ENCODE measurements around the gene CCDC85C. TPM values are rescaled to one million over a fixed set of nuclear protein-coding genes. Genes with fewer than 3 reads are reported as not detected.

CCDC85C gene
- polyA plus RNA-seq, 3 donors = 23.7 to 27.9 (median 25.4) TPM

DNA sequence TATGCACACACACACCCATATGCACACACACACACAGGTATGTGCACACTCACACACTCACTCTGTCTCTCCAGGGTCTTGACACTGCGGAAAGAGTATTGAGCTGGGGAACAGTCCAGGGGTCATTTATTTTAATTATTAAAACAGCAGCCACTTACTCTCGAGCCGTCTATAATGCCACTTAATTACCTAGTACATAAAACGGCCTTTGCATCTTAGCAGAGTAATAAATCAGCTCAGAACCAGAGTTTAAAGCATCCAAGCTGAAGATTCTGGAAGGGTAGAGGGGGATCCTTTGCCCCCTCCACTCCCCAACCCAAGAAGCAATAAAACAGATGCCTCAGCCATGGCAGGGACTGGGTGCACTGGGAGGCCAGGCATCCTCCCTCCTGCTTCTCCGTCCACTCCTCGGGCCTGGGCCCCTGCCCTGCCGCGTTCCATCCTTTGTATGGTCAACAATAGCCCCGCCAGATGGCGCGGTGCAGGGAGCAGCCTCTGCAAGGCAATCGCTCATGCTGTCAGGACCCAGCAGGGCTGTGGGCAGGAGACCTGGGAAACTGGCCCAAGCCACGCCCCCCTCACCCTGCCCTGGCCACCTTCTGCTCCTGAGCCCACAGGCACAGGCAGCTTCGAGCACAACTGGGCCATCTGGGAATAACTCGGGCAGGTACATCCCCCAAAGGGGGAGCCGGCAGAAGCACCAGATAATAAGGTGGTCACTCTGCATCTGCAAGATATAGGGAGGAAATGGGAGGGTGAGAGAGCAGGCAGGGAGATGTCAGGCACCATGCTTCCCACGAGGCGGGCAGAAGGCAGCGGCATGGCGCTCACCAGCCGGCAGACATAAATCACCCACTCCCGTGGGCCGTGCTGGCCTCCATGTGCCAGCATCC, 40.9 kb downstream of the CCDC85C start:
- no peak for DNase-seq (ENCODE audit: low read depth in 3 of 3, low spot score in 2 of 3)

DNA sequence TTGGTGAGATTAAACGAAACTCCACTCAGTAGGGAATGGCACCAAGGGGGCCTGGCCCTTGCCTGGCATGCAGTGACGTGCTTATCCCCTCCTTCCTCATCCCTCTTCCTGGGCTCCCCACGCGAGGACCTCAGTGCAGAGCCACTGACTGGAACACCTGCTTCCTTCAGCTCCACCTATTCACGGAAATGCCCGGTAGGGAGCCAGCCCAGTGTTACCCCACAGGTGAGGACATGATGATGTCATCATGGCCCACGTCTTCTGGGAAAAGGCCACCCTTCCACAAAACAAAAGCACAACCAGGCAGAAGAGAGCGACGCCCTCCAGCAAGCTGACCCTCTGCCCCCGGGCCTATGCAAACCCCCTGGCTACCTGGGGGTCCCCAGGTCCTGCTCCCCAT, 42.1 kb downstream of the CCDC85C start:
- DNase-seq (ENCODE audit: low read depth in 3 of 3, low spot score in 2 of 3) = no peak

DNA sequence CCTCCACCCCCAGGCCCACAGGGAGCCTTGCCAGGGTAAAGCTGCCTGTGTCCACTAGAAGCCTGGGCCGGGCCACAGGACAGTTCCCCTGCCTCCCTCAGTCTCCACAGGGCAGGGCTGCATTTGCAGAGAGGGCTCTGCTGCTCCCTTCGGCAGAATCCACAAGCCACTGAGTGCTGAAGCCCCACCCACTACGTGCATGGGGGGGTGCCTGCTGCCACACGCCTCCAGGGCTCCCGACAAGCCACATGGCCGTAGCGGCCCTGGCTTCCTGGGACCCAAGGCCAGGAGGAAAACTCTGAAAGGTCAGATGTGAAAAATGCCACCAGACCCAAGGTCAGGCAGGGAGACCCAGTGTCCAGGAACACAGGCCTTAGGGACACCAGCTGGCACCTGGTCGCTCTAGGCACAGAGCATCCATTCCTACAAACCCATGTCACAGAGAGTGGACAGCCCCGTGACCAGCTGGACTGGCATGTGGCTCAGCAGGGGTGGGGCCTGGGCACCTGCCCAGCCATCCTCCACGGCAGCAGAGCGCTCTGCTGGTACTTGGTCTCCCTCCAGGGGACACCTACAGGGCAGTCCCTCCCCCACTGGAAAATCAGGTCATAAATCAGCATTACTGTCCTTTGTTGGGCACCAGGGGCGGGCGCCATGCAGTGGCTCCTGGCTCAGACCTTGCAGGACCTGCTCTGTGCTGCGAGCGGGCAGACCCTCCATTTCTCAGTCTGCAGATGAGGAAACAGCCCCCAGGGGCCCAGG, 42.9 kb downstream of the CCDC85C start:
- DNase-seq (ENCODE audit: low read depth in 3 of 3, low spot score in 2 of 3) = no peak

DNA sequence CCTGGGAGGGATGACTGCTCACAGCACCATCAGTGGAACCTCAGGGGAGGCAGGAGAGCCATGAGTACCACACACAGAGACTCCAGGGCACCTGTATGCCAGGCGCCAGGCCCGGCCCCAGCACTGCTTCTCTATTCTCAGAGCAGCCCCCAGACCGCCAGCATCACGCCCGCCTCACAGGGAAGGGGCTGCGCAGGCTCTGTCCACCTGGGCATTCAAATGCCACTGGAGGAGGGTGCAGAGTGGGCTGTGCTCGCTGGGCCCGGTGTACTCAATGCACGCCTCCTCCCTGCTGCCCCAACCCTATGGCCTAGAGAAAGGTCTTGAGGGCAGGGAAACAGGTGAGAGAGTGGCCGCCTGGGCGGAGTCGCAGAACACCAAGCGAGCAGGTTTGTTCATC, 43.6 kb downstream of the CCDC85C start:
- DNase-seq (ENCODE audit: low read depth in 3 of 3, low spot score in 2 of 3) = no peak

DNA sequence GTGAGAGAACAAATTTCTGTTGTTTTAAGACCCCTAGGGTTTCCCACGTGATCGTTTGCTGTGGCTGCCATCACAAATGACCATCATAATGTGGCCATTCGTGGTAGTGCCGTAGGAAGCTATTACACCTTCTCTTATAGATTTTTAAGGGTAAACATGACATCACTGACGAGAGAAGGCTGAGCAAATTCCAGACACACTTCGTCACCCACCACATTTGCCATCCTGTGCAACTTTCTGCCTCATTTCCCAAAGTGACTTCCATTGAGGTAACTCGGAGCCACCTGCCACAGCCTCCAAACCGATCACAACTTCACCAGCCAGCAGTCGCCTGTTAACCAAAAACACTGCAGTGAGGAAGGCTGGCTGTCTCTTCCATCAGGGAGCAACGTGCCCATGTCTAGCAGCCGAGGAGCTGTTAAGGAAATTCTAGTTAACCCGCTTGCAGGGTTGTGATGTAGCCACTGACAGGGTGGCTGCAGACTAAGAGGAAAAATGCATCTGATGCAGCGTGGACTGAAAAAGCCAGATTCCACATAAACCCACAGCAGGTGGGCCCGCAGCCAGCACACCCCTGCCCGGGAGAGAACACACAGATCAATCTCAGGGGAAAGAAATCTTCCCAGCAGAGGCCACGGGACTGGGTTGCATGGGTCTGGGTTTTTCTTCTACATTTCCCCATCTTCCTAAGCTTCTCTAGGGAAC, 44.6 kb downstream of the CCDC85C start:
- no peak for DNase-seq (ENCODE audit: low read depth in 3 of 3, low spot score in 2 of 3)

DNA sequence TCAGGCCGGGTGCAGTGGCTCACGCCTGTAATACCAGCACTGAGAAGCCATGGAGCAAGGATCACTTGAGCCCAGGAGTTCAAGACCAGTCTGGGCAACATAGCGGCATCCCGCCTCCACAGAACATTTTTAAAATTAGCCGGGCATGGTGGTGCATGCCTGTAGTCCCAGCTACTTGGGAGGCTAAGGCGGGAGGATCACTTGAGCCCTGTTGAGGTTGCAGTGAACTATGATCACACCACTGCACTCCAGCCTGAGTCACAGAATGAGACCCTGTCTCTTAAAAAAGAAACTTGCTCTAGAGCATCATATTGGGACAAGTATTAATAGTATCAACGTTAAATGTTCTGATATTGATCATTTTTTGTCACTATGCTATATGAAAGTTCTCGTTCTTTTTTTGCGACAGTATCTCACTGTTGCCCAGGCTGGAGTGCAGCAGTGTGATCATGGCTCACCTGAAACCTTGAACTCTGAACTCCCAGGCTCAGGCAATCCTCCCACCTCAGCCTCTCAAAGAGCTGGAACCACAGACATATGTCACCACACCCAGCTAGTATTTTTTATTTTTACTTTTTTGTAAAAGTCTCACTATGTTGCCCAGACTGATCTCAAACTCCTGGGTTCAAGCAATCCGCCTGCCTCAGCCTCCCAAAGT, 47.7 kb downstream of the CCDC85C start:
- DNase-seq (ENCODE audit: low read depth in 3 of 3, low spot score in 2 of 3) = no peak

DNA sequence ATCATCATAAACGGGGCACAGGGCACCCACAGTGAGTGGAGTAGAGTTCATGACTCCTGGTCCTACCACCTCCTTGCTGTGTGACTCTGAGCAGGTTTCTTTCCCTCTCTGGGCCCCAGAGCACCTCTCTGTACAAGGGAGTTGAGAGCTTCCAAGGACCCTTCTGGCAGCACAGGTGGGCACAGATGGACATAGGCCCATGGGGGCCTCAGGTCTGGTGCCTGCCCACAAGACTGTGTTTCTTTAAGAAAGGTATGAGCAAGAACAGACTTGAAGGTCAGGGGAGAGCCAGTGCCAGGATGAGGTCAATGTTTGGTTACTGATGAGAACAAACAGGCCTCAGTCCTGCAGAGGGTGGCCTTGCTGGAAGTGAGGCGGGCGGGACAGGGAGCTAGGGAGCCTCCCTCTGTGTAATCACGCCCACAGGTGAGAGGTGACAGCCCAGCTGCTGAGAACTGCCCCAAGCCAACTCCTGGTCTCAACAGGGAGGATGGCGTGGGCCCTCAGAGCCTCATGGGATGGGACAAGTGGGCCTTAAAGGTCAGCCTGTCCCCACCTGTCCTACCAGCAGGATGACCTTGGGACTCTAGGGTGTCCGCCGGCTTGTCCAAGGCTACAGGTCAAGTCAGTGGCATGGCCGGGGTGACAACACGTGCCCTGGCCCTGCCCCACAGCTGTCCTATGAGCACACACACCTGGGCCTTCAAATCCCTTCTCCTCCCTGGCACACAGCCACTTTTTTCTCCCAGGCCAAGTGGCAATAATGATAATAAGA, 49.1 kb downstream of the CCDC85C start:
- DNase-seq (ENCODE audit: low read depth in 3 of 3, low spot score in 2 of 3) = no peak

DNA sequence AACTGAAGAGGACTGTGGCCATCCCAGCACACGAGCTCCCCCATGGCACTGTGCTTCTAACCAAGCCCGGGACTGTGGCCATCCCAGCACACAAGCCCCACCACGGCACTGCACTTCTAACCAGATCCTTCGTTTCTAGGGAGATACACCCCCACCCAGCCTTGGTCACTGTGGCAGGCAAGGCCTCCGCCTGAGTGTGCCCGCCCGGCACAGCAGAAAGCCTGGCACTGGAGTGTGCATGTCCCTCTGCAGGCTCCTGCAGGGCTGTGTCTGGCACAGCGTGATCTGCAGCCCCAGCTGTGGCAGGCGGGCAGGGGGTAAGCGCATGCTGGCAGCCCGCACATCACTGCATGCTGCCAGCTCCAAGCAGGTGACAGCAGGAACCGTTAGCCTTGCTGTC, 49.8 kb downstream of the CCDC85C start:
- DNase-seq (ENCODE audit: low read depth in 3 of 3, low spot score in 2 of 3) = no peak

DNA sequence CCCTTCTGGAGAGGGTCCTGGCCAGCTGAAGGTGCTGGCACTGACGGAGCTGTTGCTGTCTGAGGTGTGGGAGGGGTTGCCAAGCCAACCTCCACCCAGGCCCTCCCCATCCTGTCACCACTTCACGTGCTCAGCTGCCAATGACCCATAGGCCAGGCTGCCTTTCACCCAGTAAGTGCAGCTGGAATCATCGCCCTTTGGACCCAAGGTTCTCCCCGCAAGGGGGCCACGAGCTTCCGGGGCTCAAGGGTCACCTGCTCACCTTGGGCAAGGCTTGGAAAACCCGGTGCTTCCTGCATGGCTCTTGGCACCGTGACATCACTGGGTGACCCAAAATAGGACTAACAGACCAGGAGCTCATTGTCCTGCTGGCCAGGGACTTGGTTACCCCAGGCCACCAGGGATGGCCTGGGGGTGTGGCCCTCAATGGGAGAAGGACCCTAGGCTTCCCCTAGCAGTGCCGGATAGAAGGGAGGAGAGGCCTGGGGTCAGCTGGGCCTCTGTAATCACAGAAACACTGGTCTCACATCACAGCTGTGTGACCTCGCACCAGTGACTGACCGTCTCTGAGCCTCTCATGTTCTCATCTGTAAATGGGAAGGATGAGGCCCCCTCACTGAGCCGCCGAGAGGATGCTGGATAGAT, 51.3 kb downstream of the CCDC85C start:
- no peak for DNase-seq (ENCODE audit: low read depth in 3 of 3, low spot score in 2 of 3)

DNA sequence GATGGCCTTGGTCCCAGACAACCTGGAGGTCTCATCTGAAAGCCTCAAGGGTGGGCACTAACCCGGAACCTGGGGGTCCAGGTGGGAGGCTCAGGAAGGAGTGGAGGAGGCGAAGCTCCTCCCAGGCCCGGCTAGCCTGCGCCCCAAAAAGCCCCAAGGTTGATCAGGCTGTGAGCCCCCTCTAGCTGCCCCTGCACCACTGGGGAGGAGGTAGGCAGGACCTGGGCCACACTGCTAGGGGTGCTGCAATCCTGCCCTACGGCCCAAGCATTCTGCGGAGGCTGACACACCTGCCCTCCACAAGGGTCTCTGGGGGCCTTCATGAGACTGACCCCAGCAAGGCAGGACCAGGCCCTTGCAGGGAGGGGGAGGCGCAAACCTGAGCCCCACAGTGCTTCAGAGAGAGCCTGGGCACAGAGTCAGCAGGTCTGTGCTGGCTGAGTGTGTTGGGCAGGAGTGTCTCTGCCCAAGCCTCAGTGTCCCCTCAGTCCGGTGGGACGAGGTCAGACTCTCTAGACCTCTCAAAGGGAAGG, 51.9 kb downstream of the CCDC85C start:
- no peak for DNase-seq (ENCODE audit: low read depth in 3 of 3, low spot score in 2 of 3)

DNA sequence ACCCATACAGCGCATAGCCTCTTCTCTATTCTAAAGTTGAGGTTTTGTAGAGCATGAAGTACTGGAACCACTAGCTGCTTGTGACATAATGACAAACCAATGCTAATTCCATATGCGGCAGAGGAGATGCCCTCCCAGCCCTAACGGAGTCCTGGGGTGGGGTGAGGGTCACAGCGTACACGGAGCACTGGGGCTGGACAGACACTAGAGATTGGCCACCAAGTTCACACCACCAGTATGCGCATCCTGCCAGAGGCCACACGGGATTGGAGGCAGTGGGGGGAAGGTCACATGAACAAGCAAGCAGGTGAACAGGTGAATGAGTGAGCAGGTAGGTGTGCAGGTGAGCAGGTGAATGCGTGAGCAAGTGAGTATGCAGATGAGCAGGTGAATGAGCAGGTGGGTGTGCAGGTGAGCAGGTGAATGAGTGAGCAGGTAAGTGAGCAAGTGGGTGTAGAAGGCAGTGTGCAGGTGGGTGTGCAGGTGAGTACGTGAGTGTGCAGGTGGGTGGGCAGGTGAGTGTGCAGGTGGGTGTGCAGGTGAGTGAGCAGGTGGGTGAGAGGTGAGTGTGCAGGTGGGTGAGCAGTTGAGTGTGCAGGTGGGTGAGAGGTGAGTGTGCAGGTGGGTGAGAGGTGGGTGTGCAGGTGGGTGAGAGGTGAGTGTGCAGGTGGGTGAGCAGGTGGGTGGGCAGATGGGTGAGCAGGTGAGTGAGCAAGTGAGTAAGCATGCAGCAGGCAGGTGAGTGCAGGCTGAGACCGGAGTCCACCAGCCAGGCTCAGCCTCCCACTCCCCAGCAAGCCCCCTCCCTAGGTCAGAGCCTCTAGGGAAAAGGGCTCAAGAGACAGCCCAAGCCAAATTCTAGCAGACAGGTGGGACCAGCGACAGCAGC, 52.7 kb downstream of the CCDC85C start:
- DNase-seq (ENCODE audit: low read depth in 3 of 3, low spot score in 2 of 3) = no peak

DNA sequence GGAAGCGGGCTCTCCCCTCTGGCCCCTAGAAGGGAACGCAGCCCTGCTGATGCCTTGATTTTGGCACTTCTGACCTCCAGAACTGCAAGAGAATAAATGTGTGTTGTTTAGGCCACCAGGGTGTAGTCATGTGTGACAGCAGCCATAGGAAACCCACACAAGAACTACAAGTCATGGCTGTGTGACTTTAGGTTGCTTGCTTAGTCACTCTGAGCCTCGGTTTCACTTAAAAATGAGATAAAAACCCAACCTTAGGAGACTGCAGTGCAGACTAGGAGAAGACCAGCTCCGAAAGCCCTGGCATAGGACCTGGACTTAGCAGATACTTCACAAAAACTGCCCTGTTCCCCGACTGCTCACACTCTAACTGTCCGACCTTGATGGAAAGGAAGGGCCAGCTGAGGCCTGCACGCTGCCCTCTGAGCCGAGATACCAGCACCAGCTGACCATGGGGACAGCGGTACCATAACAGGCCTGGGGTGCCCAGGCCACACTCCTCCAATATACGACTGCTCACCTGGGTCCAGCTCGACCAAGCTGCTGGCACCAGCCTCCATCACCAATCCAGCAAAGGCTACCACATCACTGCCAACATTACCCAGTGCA, 53.5 kb downstream of the CCDC85C start:
- no peak for DNase-seq (ENCODE audit: low read depth in 3 of 3, low spot score in 2 of 3)

DNA sequence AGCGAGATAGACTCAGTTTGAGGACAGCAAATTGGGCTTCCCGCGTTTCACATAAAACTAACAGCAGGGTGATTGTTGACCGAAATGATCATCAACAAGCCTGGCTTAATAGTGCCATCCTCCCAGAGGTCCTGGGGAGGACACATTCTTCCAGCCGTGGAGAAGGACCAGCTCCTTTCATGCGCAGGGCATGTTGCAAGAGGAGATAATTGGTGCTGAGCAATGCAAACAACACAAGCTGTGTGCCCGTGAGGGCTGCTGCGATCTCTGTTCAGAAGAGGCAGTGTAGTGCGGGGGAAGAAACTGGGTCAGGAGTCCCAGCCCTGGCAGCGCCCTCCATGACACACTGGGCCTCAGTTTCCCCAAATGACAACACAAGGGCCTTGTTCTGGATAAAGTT, 54.3 kb downstream of the CCDC85C start:
- no peak for DNase-seq (ENCODE audit: low read depth in 3 of 3, low spot score in 2 of 3)

DNA sequence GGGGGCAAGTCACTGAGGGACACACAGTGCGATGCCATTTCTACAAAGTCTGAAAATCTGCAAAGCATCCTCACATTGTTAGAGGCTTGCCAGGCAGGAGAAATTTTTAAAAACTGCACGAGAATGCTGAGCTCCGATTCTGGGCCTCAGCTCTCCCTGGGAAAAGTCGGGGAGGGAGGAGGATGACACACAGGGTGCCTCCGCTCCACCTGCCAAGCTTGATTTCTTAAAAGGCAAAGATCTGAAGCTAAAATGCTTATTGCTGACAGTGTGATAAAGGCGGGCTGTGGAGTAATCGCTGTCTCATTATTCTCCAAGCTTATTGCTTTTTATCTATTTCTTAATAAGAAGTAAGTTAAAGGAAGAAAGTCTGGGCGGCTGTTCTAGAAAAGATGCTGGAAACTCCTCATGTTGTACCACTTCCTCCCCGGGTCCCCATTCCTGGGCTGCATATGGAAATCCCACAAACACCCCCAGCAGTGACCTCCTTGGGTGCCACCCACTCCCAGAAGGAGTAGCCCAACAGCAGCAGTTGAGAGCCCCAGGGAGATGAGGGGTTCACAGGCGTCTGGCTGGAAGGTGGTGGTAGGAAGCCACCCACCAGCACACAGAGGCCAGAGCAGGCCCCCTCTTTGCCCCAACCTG, 55.0 kb downstream of the CCDC85C start:
- DNase-seq (ENCODE audit: low read depth in 3 of 3, low spot score in 2 of 3) = no peak

DNA sequence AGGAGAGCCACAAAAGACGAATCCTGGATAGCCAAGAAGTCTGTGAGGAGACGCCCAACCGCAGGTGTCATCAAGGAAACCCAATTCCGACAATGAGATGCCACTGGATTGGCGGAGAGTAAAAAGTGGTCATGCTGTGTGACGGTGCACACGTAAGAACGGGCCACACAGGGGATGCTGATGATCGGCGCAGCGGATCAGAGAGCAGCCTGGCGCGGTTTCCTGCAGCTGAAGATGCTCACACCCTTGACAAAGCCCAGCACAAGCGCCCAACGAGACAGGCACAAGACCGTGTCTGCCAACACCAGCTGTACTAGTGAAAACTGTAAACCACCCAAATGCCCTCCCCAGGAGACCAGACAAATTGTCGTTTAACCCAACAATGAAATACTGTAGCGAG, 55.8 kb downstream of the CCDC85C start:
- no peak for DNase-seq (ENCODE audit: low read depth in 3 of 3, low spot score in 2 of 3)

DNA sequence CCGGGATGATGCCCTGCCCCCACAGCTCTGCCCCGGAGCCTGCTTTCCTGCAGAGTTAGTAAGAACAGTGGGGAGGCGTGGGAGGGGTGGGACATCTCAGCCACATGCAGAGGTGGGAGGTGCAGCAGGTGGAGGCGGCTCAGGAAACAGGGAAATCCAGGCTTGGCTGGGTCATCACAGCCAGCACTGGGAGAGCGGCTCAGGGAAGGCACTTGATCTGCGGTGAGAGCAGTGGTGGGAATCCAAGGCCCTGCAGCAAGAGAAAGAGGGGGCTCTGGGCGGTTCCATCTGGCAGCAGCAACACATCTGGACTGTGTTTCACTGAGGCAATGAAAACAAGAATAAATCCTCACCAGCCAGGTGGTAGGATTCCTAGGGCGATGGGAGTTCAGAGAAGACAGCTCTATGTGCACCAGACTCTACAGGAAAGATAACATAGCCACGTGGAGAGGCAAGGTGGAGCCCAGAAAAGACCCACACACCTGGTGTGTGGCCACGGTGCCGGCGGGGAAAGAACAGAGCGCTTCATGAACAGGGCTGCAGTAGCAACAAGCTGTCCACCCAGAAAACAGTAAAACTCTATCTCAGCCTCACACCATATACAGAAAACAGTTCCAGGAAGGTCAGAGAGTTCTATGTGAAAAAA, 57.6 kb downstream of the CCDC85C start:
- DNase-seq (ENCODE audit: low read depth in 3 of 3, low spot score in 2 of 3) = no peak

DNA sequence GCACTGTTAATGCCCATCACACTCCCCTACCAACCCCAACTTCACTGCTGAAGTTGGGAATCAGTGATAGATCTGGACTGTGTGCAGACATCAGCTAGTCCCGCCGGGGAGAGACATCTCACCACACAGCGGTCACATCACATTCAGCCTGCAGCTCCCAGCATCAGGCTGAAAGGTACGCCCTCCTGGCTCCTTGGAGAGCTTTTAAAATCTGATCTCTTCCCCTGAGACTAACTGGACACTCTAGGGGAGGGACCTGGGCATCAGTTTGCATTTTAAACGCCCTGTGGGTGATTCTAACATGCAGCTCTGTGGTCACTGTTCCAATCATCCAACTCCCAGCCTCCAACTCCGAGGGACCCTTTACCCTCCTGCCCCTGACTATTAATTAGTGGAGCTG, 58.4 kb downstream of the CCDC85C start:
- DNase-seq (ENCODE audit: low read depth in 3 of 3, low spot score in 2 of 3) = no peak

Data from right renal cortex interstitium (tissue), 3 donors.